ENCODE measurements around the gene PROSER2.

The PROSER2 gene

GRCh38 chr10:11895108-11895466 lies 71.9 kb downstream of the PROSER2 start:
- no peak for TF ChIP-seq NFIC (IDR thresholded peaks at IDR 0.05)
- TF ChIP-seq TCF12 (IDR thresholded peaks at IDR 0.05; ENCODE audit: low read depth), result no peak
- TF ChIP-seq RAD21 (IDR thresholded peaks at IDR 0.05; ENCODE audit: low read depth), result no peak
- no peak for TF ChIP-seq FOXM1 (IDR thresholded peaks at IDR 0.05; ENCODE audit: borderline replicate concordance, low read depth)
- no peak for TF ChIP-seq EP300 (IDR thresholded peaks at IDR 0.05; ENCODE audit: borderline replicate concordance)
- no peak for TF ChIP-seq TEAD4 (IDR thresholded peaks at IDR 0.05)
- TF ChIP-seq USF1 (IDR thresholded peaks at IDR 0.05), result no peak
- TF ChIP-seq YY1 (IDR thresholded peaks at IDR 0.05; ENCODE audit: low read depth), result no peak
- no peak for TF ChIP-seq REST (IDR thresholded peaks at IDR 0.05; ENCODE audit: low read depth)

- TF ChIP-seq FOXM1 (IDR thresholded peaks at IDR 0.05; ENCODE audit: borderline replicate concordance, low read depth) (no peak), CEBPB (IDR thresholded peaks at IDR 0.05) (no peak), TCF12 (IDR thresholded peaks at IDR 0.05; ENCODE audit: low read depth) (no peak), YY1 (IDR thresholded peaks at IDR 0.05; ENCODE audit: low read depth) (no peak), RAD21 (IDR thresholded peaks at IDR 0.05; ENCODE audit: low read depth) (no peak), EGR1 (IDR thresholded peaks at IDR 0.05) (no peak), CREB1 (IDR thresholded peaks at IDR 0.05; ENCODE audit: low read depth) (no peak), TEAD4 (IDR thresholded peaks at IDR 0.05) (no peak), USF1 (IDR thresholded peaks at IDR 0.05) (no peak), NFIC (IDR thresholded peaks at IDR 0.05) (no peak), TAF1 (IDR thresholded peaks at IDR 0.05; ENCODE audit: low read depth) (no peak), EP300 (IDR thresholded peaks at IDR 0.05; ENCODE audit: borderline replicate concordance) (no peak)
Measured at GRCh38 chr10:11895598-11895997, 72.4 kb downstream of the PROSER2 start.

GRCh38 chr10:11896549-11897200 lies 73.5 kb downstream of the PROSER2 start:
- TF ChIP-seq NFIC (IDR thresholded peaks at IDR 0.05), result no peak
- no peak for TF ChIP-seq CEBPB (IDR thresholded peaks at IDR 0.05)
- TF ChIP-seq CREB1 (IDR thresholded peaks at IDR 0.05; ENCODE audit: low read depth), result no peak
- no peak for TF ChIP-seq MAX (IDR thresholded peaks at IDR 0.05)
- TF ChIP-seq ZBTB7A (IDR thresholded peaks at IDR 0.05; ENCODE audit: low read depth), result no peak
- TF ChIP-seq USF1 (IDR thresholded peaks at IDR 0.05), result no peak
- TF ChIP-seq REST (IDR thresholded peaks at IDR 0.05; ENCODE audit: low read depth), result no peak
- TF ChIP-seq TCF12 (IDR thresholded peaks at IDR 0.05; ENCODE audit: low read depth), result no peak
- no peak for TF ChIP-seq EGR1 (IDR thresholded peaks at IDR 0.05)
- TF ChIP-seq YY1 (IDR thresholded peaks at IDR 0.05; ENCODE audit: low read depth), result no peak
- no peak for TF ChIP-seq TAF1 (IDR thresholded peaks at IDR 0.05; ENCODE audit: low read depth)
- no peak for TF ChIP-seq EP300 (IDR thresholded peaks at IDR 0.05; ENCODE audit: borderline replicate concordance)

GRCh38 chr10:11898033-11898371 lies 74.8 kb downstream of the PROSER2 start:
- TF ChIP-seq RAD21 (IDR thresholded peaks at IDR 0.05; ENCODE audit: low read depth) (no peak), CEBPB (IDR thresholded peaks at IDR 0.05) (no peak), TCF12 (IDR thresholded peaks at IDR 0.05; ENCODE audit: low read depth) (no peak), CREB1 (IDR thresholded peaks at IDR 0.05; ENCODE audit: low read depth) (no peak), EGR1 (IDR thresholded peaks at IDR 0.05) (no peak), MAX (IDR thresholded peaks at IDR 0.05) (no peak), USF1 (IDR thresholded peaks at IDR 0.05) (no peak), REST (IDR thresholded peaks at IDR 0.05; ENCODE audit: low read depth) (no peak), TEAD4 (IDR thresholded peaks at IDR 0.05) (no peak), ZBTB7A (IDR thresholded peaks at IDR 0.05; ENCODE audit: low read depth) (no peak), NFIC (IDR thresholded peaks at IDR 0.05) (no peak), YY1 (IDR thresholded peaks at IDR 0.05; ENCODE audit: low read depth) (no peak)
